AG04450 (cell line): ENCODE measurements around the gene RFTN1. TPM values are rescaled to one million over a fixed set of nuclear protein-coding genes. Genes with fewer than 3 reads are reported as not detected.

Experiments
- CTCF ChIA-PET: fragments of 300-600, 350-600 bp; formaldehyde crosslinking; extraction: SDS; loops from one replicate; lab custom pipeline; 2022; ENCODE audit warnings: antibody characterized with exemption, inconsistent platforms; lab: Charles Lee
- POLR2A ChIA-PET: fragments of 350-600 bp; formaldehyde crosslinking; extraction: SDS; loops from one replicate; lab custom pipeline; 2021; ENCODE audit warnings: antibody characterized with exemption, inconsistent platforms; lab: Yijun Ruan, JAX
- DNase-seq: peaks from one replicate; pipeline ENCODE4 v3.0.0-alpha.2; 2011; ENCODE audit warnings: low read depth, low spot score
- H3K27ac ChIP-seq: one replicate; pipeline ENCODE4 v1.5.1; 2012; ENCODE audit warnings: low read depth, low read length, control low read depth
- H3K27me3 ChIP-seq: one replicate; pipeline ENCODE4 v1.6.0; 2012; ENCODE audit warnings: low read length; ENCODE audit not compliant: control insufficient read depth, insufficient read depth
- H3K4me3 ChIP-seq: 2 replicates; pipeline ENCODE4 v1.5.1; 2011; ENCODE audit warnings: mild to moderate bottlenecking, low read depth, low read length, control low read depth
- H3K9me3 ChIP-seq: 2 replicates; pipeline ENCODE4 v1.5.1; 2012; ENCODE audit warnings: low read length; ENCODE audit not compliant: control insufficient read depth, insufficient read depth
- polyA plus RNA-seq: library from polyadenylated mRNA; depleted of rRNA; stranded (reverse); fragments of >200 nt; gene quantifications from 2 replicates; pipeline ENCODE4 v1.2.3, GENCODE V29; 2011
- TF ChIP-seq, protein P1 (sequence below): IDR thresholded peaks from 2 replicates; pipeline ENCODE4 v1.5.1; 2011; ENCODE audit warnings: low read depth, low read length, control low read depth, inconsistent platforms

The RFTN1 gene
- polyA plus RNA-seq, 1 experiment, result 97.3 TPM

DNA sequence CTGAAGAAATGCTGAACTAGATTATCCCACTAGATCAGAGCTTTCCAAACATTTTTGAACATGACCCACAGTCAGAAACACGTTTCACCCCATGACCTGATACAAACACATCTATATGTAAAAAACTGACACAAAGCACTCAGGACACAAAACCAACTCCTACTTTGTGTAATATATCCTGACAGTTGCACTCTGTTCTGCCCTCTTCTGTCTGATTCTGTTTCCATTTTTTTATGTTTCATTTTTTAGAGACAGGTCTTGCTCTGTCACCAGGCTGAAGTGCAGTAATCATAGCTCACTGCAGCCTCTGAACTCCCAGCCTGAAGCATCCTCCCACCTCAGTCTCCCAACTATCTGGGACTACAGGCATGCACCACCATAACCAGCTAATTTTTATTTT, 15.8 kb upstream of the RFTN1 start:
- Histone ChIP-seq H3K4me3 (no peak overlapping the region), H3K27me3 (peaks cover 41% of the 10 kb centered on the region), H3K9me3 (peaks cover 3% of the 10 kb centered on the region), H3K27ac (no peak overlapping the region)
- ChIA-PET POLR2A (no interaction called here), CTCF (interaction anchor here (0.6 to 1.6 kb wide), 7 partner anchors 12 to 260 kb away, joined by 3 to 8 read pairs (median 3); no protein-coding TSS in a partner anchor)
- TF ChIP-seq, protein P1, sequence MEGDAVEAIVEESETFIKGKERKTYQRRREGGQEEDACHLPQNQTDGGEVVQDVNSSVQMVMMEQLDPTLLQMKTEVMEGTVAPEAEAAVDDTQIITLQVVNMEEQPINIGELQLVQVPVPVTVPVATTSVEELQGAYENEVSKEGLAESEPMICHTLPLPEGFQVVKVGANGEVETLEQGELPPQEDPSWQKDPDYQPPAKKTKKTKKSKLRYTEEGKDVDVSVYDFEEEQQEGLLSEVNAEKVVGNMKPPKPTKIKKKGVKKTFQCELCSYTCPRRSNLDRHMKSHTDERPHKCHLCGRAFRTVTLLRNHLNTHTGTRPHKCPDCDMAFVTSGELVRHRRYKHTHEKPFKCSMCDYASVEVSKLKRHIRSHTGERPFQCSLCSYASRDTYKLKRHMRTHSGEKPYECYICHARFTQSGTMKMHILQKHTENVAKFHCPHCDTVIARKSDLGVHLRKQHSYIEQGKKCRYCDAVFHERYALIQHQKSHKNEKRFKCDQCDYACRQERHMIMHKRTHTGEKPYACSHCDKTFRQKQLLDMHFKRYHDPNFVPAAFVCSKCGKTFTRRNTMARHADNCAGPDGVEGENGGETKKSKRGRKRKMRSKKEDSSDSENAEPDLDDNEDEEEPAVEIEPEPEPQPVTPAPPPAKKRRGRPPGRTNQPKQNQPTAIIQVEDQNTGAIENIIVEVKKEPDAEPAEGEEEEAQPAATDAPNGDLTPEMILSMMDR, result no peak
- DNase-seq, result no peak

DNA sequence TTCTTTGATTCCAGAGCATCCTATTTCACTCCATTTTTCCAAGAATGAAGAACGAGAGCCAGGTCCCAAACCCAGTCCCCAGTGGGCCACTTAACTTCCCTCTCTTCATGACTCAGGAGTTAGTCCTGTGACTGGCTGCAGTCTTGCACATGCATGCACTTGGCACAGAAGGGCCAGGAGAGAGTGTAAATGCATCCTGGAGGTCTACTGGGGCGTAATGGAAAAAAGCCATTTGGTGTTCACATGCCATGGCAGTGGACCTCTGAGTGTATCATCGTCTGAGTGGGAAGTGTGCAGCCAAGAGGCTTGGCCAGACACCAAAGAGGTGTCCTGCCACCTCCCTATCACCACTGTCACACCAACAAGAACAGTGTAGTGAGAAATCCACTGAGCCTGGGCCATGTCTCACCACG, 15.1 kb upstream of the RFTN1 start:
- Histone ChIP-seq H3K27ac (no peak overlapping the region), H3K9me3 (peaks cover 5% of the 10 kb centered on the region), H3K4me3 (no peak overlapping the region), H3K27me3 (peaks cover 39% of the 10 kb centered on the region)
- CTCF ChIA-PET, result interaction anchor here (0.7 to 1.2 kb wide), 3 partner anchors 11 to 256 kb away, joined by 3 read pairs; no protein-coding TSS in a partner anchor
- POLR2A ChIA-PET, result no interaction called here
- TF ChIP-seq, protein P1, result no peak
- DNase-seq, result no peak

DNA sequence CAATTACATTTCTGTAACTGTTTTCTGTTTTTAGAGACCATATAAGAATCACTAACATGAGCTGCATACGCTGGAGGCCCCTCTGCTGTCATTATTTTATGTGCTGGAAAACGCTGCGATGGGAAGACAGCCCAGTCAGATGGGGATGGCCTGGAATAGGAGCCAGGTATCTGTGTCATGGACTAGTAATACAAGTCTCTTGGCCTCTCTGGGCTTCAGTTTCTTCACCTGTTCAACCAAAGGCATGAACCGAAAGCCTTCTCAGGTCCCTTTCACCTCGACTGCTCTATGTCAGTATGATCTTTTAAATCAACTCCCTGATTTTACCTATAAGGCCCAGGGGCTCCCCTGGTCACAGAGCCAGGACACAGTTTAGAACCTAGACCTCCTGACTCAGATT, 14.6 kb upstream of the RFTN1 start:
- POLR2A ChIA-PET, result no interaction called here

DNA sequence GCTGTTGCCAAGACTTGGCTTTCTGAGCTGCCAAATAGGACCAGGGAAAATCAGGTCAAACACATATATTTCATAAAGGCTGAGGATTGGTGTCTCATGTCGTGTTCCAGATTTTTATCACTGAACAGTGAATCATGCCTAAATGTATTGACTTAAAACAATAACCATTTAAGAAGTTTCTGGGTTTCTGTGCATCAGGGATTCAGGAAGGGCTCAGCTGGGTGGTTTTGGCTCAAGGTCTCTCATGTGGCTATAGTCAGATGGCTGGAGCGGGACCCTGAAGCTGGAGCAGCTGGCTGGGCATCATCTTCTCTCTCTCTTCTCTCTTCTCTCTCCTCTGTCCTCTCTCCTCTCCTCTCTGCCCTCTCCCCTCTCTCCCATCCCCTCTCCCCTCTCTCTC, 10.7 kb upstream of the RFTN1 start:
- Histone ChIP-seq H3K27ac (no peak overlapping the region), H3K9me3 (peaks cover 5% of the 10 kb centered on the region), H3K4me3 (no peak overlapping the region), H3K27me3 (peaks cover 17% of the 10 kb centered on the region)
- TF ChIP-seq, protein P1, result no peak
- CTCF ChIA-PET, result interaction anchor here (0.9 to 1.1 kb wide), 3 partner anchors 27 to 236 kb away, joined by 3 to 4 read pairs (median 3); no protein-coding TSS in a partner anchor
- POLR2A ChIA-PET, result no interaction called here
- no peak for DNase-seq

More for the DNA sequence above, 14.6 kb upstream of the RFTN1 start:
- Histone ChIP-seq H3K27me3 (peaks cover 39% of the 10 kb centered on the region), H3K9me3 (peaks cover 5% of the 10 kb centered on the region), H3K4me3 (no peak overlapping the region), H3K27ac (no peak overlapping the region)
- TF ChIP-seq, protein P1, result no peak
- CTCF ChIA-PET, result interaction anchor here (0.7 kb wide), 1 partner anchor 11 kb away, joined by 3 read pairs; no protein-coding TSS in a partner anchor
- no peak for DNase-seq

DNA sequence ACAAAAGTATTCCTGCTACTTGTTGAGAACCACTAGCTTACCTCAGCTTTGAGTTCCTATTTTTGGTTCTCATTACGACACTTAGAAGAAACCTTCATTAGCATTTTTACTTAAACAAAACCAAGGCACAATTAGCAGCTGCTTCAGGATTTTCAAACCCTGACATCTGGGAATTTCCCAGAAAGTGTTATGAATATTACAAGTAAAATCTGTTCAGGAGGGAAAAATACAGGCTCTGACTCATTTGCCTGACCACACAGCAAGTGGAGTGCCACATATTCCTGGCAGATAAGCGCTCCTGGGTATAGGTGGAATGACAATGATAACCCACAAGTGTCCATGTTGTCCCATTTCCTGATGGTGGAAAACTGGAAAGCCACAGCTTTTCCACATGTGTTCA, 10.3 kb upstream of the RFTN1 start:
- DNase-seq, result no peak

More for the DNA sequence above, 10.3 kb upstream of the RFTN1 start:
- no peak overlapping the region for H3K4me3 ChIP-seq
- ChIA-PET CTCF (interaction anchor here (2.4 kb wide), 1 partner anchor 234 kb away, joined by 10 read pairs; no protein-coding TSS in a partner anchor), POLR2A (no interaction called here)
- TF ChIP-seq, protein P1, result no peak
- peaks cover 17% of the 10 kb centered on the region for H3K27me3 ChIP-seq
- H3K9me3 ChIP-seq, result peaks cover 5% of the 10 kb centered on the region
- H3K27ac ChIP-seq, result no peak overlapping the region
